ENCODE data around the gene GNRHR.

- TF ChIP-seq GATA3 (IDR thresholded peaks at IDR 0.05; ENCODE audit: low read depth, low read length) (no peak), GATA2 (IDR thresholded peaks at IDR 0.05; ENCODE audit: low read depth, low read length) (no peak)
Observed at GRCh38 chr4:67701517-67701850, 52.7 kb downstream of the GNRHR start.

All from SH-SY5Y (cell line).